RPMI7951 (cell line): Measurements from ENCODE around the gene FGF12. TPM values are rescaled to one million over a fixed set of nuclear protein-coding genes. Genes with fewer than 3 reads are reported as not detected.
A peak's percentile ranks its signal among the peaks of the same experiment; 100 is the strongest.

ENCODE experiments used
- DNase-seq: peaks from one replicate; pipeline ENCODE4 v3.0.0-alpha.2; 2012; ENCODE audit warnings: low read depth
- total RNA-seq: library from RNA; depleted of rRNA; stranded (reverse); fragments of >200 nt; shearing (Covaris generic); gene quantifications from 2 replicates; pipeline ENCODE4 v1.2.3, GENCODE V29; 2014

FGF12 gene
- total RNA-seq, 1 experiment from 2014 or later, result 0.12 TPM

GRCh38 chr3:192413461-192413860 lies 313.9 kb downstream of the FGF12 start:
- DNase-seq, result no peak

- DNase-seq, result no peak
These were observed 316.7 kb downstream of the FGF12 start for GRCh38 chr3:192410684-192410960.

- no peak for DNase-seq
These were observed 317.3 kb downstream of the FGF12 start for GRCh38 chr3:192409838-192410683.

- DNase-seq, result no peak
These were observed 318.0 kb downstream of the FGF12 start for GRCh38 chr3:192409201-192409837.

- DNase-seq, result no peak
These were observed 318.6 kb downstream of the FGF12 start for GRCh38 chr3:192408647-192409200.

- DNase-seq, result peak; percentile 5
These were observed 319.2 kb downstream of the FGF12 start for GRCh38 chr3:192408007-192408646.

GRCh38 chr3:192399767-192400166 lies 327.6 kb downstream of the FGF12 start:
- DNase-seq, result no peak

- DNase-seq, result no peak
These were observed 330.3 kb downstream of the FGF12 start for GRCh38 chr3:192397012-192397411.

GRCh38 chr3:192395506-192395905 lies 331.8 kb downstream of the FGF12 start:
- DNase-seq, result no peak

- no peak for DNase-seq
These were observed 334.4 kb downstream of the FGF12 start for GRCh38 chr3:192392986-192393385.

- DNase-seq, result no peak
These were observed 344.5 kb downstream of the FGF12 start for GRCh38 chr3:192382861-192383260.

- no peak for DNase-seq
These were observed 353.8 kb downstream of the FGF12 start for GRCh38 chr3:192373586-192373985.

GRCh38 chr3:192373032-192373431 lies 354.3 kb downstream of the FGF12 start:
- DNase-seq, result no peak

GRCh38 chr3:192372616-192373015 lies 354.7 kb downstream of the FGF12 start:
- DNase-seq, result no peak

- DNase-seq, result no peak
These were observed 355.4 kb downstream of the FGF12 start for GRCh38 chr3:192371870-192372400.

- DNase-seq, result no peak
These were observed 359.7 kb downstream of the FGF12 start for GRCh38 chr3:192367616-192368015.

GRCh38 chr3:192366916-192367315 lies 360.4 kb downstream of the FGF12 start:
- DNase-seq, result no peak

GRCh38 chr3:192365571-192365970 lies 361.8 kb downstream of the FGF12 start:
- no peak for DNase-seq

GRCh38 chr3:192364316-192364715 lies 363.0 kb downstream of the FGF12 start:
- no peak for DNase-seq

- DNase-seq, result no peak
These were observed 372.7 kb downstream of the FGF12 start for GRCh38 chr3:192354687-192355086.

GRCh38 chr3:192352142-192352541 lies 375.2 kb downstream of the FGF12 start:
- DNase-seq, result no peak

- no peak for DNase-seq
These were observed 375.9 kb downstream of the FGF12 start for GRCh38 chr3:192351441-192351840.
